ENCODE measurements around the gene ATP2B3.

GRCh38 chrX:153496590-153496959, 20.9 kb upstream of the ATP2B3 start:
- no peak for TF ChIP-seq CTCF (IDR thresholded peaks at IDR 0.05)
- TF ChIP-seq SIN3A (IDR thresholded peaks at IDR 0.05; ENCODE audit: borderline replicate concordance, insufficient read depth, low read depth, low read length), result no peak

Data from Panc1 (cell line).